PC-9 (cell line): ENCODE results near the gene HECTD1. TPM values are rescaled to one million over a fixed set of nuclear protein-coding genes. Genes with fewer than 3 reads are reported as not detected.
"Not testable (repeated sequence)": the region's sequence is repeated elsewhere in the genome, so short reads cannot be mapped to it uniquely, and the experiment has no call there.

Source experiments
- BruUV-seq: library from RNA; stranded (reverse); fragments of 400-500 nt; replicated peaks from 2 replicates; lab custom pipeline; 2021; lab: Mats Ljungman, UMichigan
- CTCF ChIA-PET: fragments of 300-600 bp; sonication (Branson Sonifier 250); formaldehyde crosslinking; loops from one replicate; lab custom pipeline; 2022; ENCODE audit warnings: antibody characterized with exemption; lab: Charles Lee
- POLR2A ChIA-PET: fragments of 300-600 bp; sonication (Branson Sonifier 250); formaldehyde crosslinking; loops from one replicate; lab custom pipeline; 2022; ENCODE audit warnings: antibody characterized with exemption; ENCODE audit not compliant: unreplicated experiment; lab: Charles Lee
- DNase-seq, 2 experiments: peaks; one replicate each; pipeline versions ENCODE4 v3.0.0 to v3.0.0-alpha.2; 2015 to 2022; ENCODE audit warnings: mixed read lengths in 1 of 2
- H2AFZ ChIP-seq: fragments of 200-600 bp; sonication (generic); 2 replicates; pipeline ENCODE4 v1.8.1; 2017; ENCODE audit warnings: antibody characterized with exemption
- H3F3A ChIP-seq: fragments of 200-600 bp; sonication (generic); 2 replicates; pipeline ENCODE4 v1.8.1; 2017; ENCODE audit warnings: antibody characterized with exemption, mild to moderate bottlenecking, low read depth; ENCODE audit not compliant: insufficient read depth
- H3K27ac ChIP-seq: fragments of 200-600 bp; sonication (generic); 2 replicates; pipeline ENCODE4 v1.6.1; 2016; ENCODE audit warnings: mixed run types
- H3K27me3 ChIP-seq: fragments of 200-600 bp; sonication (generic); 2 replicates; pipeline ENCODE4 v1.6.1; 2016; ENCODE audit warnings: low read depth, mixed run types; ENCODE audit not compliant: insufficient read depth
- H3K36me3 ChIP-seq: fragments of 200-600 bp; sonication (generic); 2 replicates; pipeline ENCODE4 v1.6.1; 2016; ENCODE audit warnings: low read depth, mixed run types
- H3K4me1 ChIP-seq: fragments of 200-600 bp; sonication (generic); replicated peaks from 2 replicates; pipeline ENCODE4 v1.6.1; 2016; ENCODE audit warnings: mixed run types; ENCODE audit not compliant: insufficient read depth
- H3K4me2 ChIP-seq: fragments of 200-600 bp; sonication (generic); 2 replicates; pipeline ENCODE4 v1.6.1; 2017; ENCODE audit warnings: mixed run types
- H3K4me3 ChIP-seq: fragments of 200-600 bp; sonication (generic); 2 replicates; pipeline ENCODE4 v1.6.1; 2016; ENCODE audit warnings: mixed run types
- H3K79me2 ChIP-seq: fragments of 200-600 bp; sonication (generic); 2 replicates; pipeline ENCODE4 v1.6.1; 2017; ENCODE audit warnings: low read depth, mixed run types
- H3K9me2 ChIP-seq: fragments of 200-600 bp; sonication (generic); 2 replicates; pipeline ENCODE4 v1.8.1; 2017; ENCODE audit warnings: mild to moderate bottlenecking; ENCODE audit not compliant: insufficient read depth
- H3K9me3 ChIP-seq: fragments of 200-600 bp; sonication (generic); 2 replicates; pipeline ENCODE4 v1.8.1; 2016; ENCODE audit warnings: low read depth; ENCODE audit not compliant: insufficient read depth
- H4K20me1 ChIP-seq: fragments of 200-600 bp; sonication (generic); 2 replicates; pipeline ENCODE4 v1.8.1; 2017; ENCODE audit not compliant: insufficient read depth
- EZH2 ChIP-seq: fragments of 200-600 bp; sonication (generic); IDR thresholded peaks from 2 replicates; pipeline ENCODE4 v1.8.0; 2017; ENCODE audit warnings: antibody characterized with exemption, low read depth
- intact Hi-C: fragments of 100-400 bp; cut with micrococcal nuclease; formaldehyde crosslinking; loops from one replicate; pipeline ENCODE4 v1.10.0; 2022; ENCODE audit not compliant: unreplicated experiment
- total RNA-seq: library from RNA; stranded (reverse); gene quantifications from 2 replicates; pipeline ENCODE4 v1.2.3, GENCODE V29; 2021
- TF ChIP-seq, protein P1 (sequence below): fragments of 200-600 bp; sonication (generic); conservative IDR thresholded peaks from 2 replicates; pipeline ENCODE4 v1.6.1; 2017; ENCODE audit warnings: mixed run types, antibody characterized with exemption, mild to moderate bottlenecking, moderate library complexity

HECTD1 gene
- total RNA-seq, 1 experiment from 2014 or later, result 93.9 TPM

GRCh38 chr14:31256534-31257243, 49.1 kb upstream of the HECTD1 start:
- Histone ChIP-seq H3K4me3 (no peak overlapping the region), H3K27me3 (no peaks in the 10 kb centered on the region), H3F3A (peaks cover 7% of the 10 kb centered on the region; the same call in 1 of the 2 replicates), H3K9me3 (no peaks in the 10 kb centered on the region), H2AFZ (no peak overlapping the region), H4K20me1 (no peaks in the 10 kb centered on the region), H3K4me1 (peaks cover 9% of the 10 kb centered on the region), H3K79me2 (no peaks in the 10 kb centered on the region), H3K4me2 (no peak overlapping the region), H3K36me3 (no peaks in the 10 kb centered on the region), H3K27ac (no peak overlapping the region), H3K9me2 (no peaks in the 10 kb centered on the region)
- ChIA-PET CTCF (interaction anchor here (0.5 kb wide), 1 partner anchor 807 kb away, joined by 4 read pairs; no protein-coding TSS in a partner anchor), POLR2A (no interaction called here)
- TF ChIP-seq, protein P1, sequence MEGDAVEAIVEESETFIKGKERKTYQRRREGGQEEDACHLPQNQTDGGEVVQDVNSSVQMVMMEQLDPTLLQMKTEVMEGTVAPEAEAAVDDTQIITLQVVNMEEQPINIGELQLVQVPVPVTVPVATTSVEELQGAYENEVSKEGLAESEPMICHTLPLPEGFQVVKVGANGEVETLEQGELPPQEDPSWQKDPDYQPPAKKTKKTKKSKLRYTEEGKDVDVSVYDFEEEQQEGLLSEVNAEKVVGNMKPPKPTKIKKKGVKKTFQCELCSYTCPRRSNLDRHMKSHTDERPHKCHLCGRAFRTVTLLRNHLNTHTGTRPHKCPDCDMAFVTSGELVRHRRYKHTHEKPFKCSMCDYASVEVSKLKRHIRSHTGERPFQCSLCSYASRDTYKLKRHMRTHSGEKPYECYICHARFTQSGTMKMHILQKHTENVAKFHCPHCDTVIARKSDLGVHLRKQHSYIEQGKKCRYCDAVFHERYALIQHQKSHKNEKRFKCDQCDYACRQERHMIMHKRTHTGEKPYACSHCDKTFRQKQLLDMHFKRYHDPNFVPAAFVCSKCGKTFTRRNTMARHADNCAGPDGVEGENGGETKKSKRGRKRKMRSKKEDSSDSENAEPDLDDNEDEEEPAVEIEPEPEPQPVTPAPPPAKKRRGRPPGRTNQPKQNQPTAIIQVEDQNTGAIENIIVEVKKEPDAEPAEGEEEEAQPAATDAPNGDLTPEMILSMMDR, result no peak
- no peak for TF ChIP-seq EZH2
- no TSS peak for BruUV-seq
- DNase-seq, result no peak
- intact Hi-C loops, result no loop called here

- BruUV-seq, POLR2A ChIA-PET, H3F3A ChIP-seq, H3K9me3 ChIP-seq, H3K27ac ChIP-seq, H3K4me3 ChIP-seq, H3K9me2 ChIP-seq, H2AFZ ChIP-seq, intact Hi-C loops, DNase-seq, H3K27me3 ChIP-seq, H4K20me1 ChIP-seq, H3K4me1 ChIP-seq, H3K79me2 ChIP-seq, H3K36me3 ChIP-seq, H3K4me2 ChIP-seq: not testable (repeated sequence)
- CTCF ChIA-PET, result interaction anchor here (0.5 to 0.7 kb wide), 2 partner anchors 10 to 808 kb away, joined by 3 to 4 read pairs; no protein-coding TSS in a partner anchor
These were observed 48.3 kb upstream of the HECTD1 start for GRCh38 chr14:31255918-31256317.

GRCh38 chr14:31255286-31255685, 47.7 kb upstream of the HECTD1 start:
- CTCF ChIA-PET, result no interaction called here
- no peak for TF ChIP-seq EZH2
- Histone ChIP-seq H3K27me3 (no peaks in the 10 kb centered on the region), H3K9me3 (no peaks in the 10 kb centered on the region), H3F3A (no peaks in the 10 kb centered on the region), H3K4me1 (no peaks in the 10 kb centered on the region), H3K4me3 (no peak overlapping the region), H3K36me3 (no peaks in the 10 kb centered on the region), H3K79me2 (no peaks in the 10 kb centered on the region), H2AFZ (no peak overlapping the region), H3K27ac (no peak overlapping the region), H3K9me2 (no peaks in the 10 kb centered on the region), H3K4me2 (no peak overlapping the region), H4K20me1 (no peaks in the 10 kb centered on the region)
- POLR2A ChIA-PET, result no interaction called here
- no TSS peak for BruUV-seq
- intact Hi-C loops, result no loop called here
- no peak for DNase-seq

DNA sequence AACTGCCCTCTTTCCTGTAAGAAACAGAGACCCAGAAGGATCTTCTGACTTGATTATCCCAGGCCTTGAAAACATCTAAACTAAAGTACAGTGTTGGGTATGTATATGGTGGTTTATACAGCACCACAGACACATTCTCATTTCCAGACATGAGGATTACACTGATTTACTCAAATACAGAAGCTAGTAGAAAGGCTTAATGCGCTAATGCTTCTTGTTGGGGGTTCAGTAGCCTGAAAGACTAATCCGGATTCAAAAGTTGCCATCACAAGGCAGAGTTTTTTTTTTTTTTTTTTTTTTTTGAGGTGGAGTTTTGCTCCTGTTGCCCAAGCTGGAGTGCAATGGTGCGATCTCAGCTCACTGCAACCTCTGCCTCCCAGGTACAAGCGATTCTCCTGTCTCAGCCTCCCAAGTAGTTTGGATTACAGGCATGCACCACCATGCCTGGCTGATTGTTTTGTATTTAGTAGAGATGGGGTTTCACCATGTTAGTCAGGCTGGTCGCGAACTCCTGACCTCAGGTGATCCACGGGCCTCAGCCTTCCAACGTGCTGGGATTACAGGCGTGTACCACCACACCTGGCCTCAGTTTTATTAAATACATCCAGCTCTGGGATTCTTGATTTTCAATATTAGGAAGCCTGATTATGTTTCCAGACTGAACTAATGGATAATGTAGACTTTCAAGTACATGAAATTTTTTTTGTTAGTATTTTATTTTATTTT, 46.3 kb upstream of the HECTD1 start:
- ChIA-PET CTCF (no interaction called here), POLR2A (no interaction called here)
- Histone ChIP-seq H3K4me2 (no peak overlapping the region), H3K9me3 (no peaks in the 10 kb centered on the region), H3K79me2 (no peaks in the 10 kb centered on the region), H3K27ac (no peak overlapping the region), H3K36me3 (no peaks in the 10 kb centered on the region), H4K20me1 (no peaks in the 10 kb centered on the region), H3K9me2 (no peaks in the 10 kb centered on the region), H3F3A (no peaks in the 10 kb centered on the region), H3K4me1 (no peaks in the 10 kb centered on the region), H2AFZ (no peak overlapping the region), H3K27me3 (no peaks in the 10 kb centered on the region), H3K4me3 (no peak overlapping the region)
- no peak for DNase-seq
- intact Hi-C loops, result no loop called here
- no peak for TF ChIP-seq EZH2
- BruUV-seq, result no TSS peak
